NCI-H1436 treated with DMSO at 0.1 percent for 48 hours (cell line): ENCODE results near the gene OR7G1.
"Not testable (repeated sequence)": the region's sequence is repeated elsewhere in the genome, so short reads cannot be mapped to it uniquely, and the experiment has no call there.

Experiments
- DNase-seq: peaks from one replicate; lab custom pipeline; 2025; lab: John Stamatoyannopoulos, UW

The OR7G1 gene

GRCh38 chr19:9076901-9077300, 38.7 kb downstream of the OR7G1 start:
- no peak for DNase-seq

GRCh38 chr19:9075064-9075949, 40.3 kb downstream of the OR7G1 start:
- DNase-seq, result no peak

- DNase-seq, result no peak
Measured at GRCh38 chr19:9073806-9074205, 41.8 kb downstream of the OR7G1 start.

GRCh38 chr19:9071720-9072119, 43.8 kb downstream of the OR7G1 start:
- not testable (repeated sequence) for DNase-seq

GRCh38 chr19:9070066-9070465, 45.5 kb downstream of the OR7G1 start:
- DNase-seq, result no peak

GRCh38 chr19:9065457-9066014, 50.0 kb downstream of the OR7G1 start:
- no peak for DNase-seq
